ENCODE data around the gene SPRED2.

SPRED2 gene

DNA sequence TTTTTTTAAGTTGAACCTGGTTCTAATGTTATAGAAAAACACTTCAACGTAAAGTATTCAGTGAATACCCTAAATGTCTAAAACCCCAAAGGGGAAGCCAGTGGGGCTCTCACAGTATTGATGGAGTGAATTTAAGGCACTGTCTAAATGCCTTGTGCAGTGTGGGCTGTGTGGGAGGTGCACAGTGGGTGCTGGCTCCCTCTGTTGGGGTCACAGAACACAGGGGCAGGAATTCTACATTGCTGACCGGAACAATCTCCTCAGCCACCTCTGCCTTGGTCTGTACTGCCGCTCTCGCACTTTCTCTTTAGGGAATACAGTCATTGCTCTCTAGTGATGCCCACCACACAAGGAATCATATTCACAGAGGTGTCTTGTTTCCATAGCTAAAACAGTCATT, 45.4 kb downstream of the SPRED2 start:
- no peak for DNase-seq (ENCODE audit: low spot score)

DNA sequence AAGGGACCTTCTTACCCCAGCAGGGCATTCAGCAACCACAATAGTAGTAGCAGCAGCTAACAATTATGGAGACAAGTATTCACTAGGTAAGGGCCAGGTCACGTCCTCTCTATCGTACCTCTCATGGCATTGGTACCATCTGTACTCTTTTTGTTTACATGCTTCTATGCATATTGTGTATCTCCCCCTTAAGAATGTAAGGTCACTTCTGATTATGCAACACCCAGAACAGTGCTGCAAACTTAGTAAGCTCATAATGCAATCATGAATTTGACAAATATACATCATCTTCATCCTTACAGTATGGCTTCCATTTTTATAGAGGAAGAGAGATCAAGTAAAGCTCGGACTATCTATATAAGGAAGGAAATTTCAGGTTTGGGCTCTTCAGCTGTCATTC, 46.1 kb downstream of the SPRED2 start:
- DNase-seq (ENCODE audit: low spot score): no peak

GRCh38 chr2:65383541-65384488, 48.6 kb downstream of the SPRED2 start:
- no peak for DNase-seq (ENCODE audit: low spot score)

DNA sequence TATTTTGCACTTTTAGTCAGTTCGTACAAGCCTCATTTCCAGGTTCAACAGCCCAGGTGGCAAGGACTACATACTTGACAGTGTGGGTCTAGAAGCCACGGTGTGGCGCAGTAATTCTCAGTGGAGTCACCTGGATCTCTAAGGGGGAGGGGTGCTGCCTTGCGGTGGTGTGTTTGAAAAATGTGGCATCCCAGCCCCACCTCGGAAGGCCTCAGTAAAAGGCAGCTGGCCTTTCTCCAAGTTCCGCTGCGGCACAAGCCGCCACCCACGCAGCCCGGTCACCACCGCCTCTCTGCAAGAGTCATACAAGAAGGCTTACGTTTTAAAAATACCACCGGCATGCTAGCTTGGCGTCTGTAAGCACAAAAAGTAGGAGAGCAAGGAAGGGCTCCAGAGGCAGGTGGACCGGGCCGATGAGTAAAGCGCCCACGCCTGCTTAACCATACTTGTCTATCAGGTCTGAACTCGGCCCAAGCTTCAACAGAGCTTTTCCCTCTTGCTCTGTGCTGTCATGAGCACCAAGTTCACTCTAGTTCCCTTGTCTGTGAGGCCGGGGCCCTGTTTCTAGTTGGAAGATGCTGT, 49.5 kb downstream of the SPRED2 start:
- no peak for DNase-seq (ENCODE audit: low spot score)

DNA sequence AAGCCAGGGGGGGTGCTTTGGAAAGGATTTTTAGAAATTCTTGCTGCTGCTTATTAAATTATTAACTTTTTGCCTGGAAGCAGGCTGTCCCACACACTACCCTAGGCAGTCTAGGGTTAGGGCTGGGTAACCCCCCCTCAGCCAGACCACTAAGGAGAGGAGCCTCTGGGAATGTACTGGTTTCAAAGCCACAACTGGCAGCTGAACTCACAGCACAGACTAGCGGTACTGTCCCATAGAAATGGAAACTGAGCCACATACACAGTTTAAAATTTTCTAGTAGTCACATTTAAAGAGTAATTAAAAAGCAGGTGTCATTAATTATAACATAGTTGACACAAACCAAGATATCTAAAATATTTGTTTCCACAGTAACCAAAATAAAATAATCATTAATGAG, 50.1 kb downstream of the SPRED2 start:
- DNase-seq (ENCODE audit: low spot score): no peak

DNA sequence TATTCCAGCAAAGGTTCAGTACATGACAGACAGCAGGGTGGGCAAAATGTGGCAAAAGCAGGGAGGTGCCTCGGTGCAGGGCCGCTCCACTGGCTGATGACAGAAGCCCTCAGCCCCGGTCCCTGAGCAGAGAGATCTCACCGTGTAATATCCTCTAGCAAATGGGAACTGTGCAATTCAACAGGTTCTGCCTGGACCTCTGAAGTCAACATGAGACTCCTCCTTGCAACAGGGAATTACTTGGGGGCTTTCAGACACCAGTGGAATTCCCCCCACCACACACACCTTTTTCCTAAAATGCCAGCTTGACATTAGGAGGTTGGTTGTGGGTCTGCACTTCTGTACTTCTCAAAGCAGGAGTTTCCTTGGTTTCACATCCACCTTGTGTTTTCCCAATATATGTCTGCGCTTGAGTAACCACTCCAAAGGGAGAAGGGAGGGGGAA, 50.8 kb downstream of the SPRED2 start:
- DNase-seq (ENCODE audit: low spot score): no peak

DNA sequence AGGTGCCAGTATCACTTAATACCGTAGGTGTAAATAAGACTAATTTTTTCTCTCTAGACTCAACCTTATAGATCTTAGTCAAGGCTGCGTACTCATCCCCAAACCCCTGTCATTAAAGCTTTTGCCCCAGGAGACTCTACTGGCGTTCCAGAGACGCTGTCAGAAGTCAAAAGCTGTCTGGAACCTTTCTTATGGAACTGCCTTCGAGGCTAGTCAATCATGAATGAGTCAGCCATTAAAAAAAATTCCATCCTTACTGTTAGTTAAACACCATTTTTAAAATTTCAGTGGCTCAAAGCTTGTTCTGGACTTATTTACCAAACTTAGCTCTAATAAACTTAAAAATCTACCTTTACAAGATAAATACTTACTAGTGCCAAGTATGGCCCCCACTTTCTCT, 52.1 kb downstream of the SPRED2 start:
- DNase-seq (ENCODE audit: low spot score): no peak

DNA sequence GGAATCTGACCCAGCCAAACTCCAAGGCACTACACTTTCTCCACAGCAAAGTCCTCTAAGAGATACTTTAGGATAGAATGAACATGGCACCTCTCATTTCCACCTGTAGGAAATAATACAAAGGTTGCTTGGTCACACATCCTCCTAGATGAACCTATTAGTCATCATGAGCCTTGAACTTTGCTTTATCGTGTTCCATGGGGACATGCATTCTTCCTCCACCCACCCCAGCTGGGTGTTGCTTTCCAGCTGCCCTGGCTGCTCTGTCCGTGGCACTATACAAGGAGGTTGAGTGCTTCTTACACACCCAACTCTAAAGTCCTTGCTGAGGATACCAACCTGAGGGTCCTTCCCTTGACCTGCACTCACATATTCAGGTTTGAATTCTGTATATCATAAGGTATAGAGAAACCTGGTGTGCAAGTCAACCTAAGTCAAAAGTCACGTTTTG, 52.7 kb downstream of the SPRED2 start:
- DNase-seq (ENCODE audit: low spot score): no peak

- no peak for DNase-seq (ENCODE audit: low spot score)
These were observed 53.2 kb downstream of the SPRED2 start for GRCh38 chr2:65379223-65379622.

- DNase-seq (ENCODE audit: low spot score): no peak
These were observed 54.1 kb downstream of the SPRED2 start for GRCh38 chr2:65378290-65378689.

- no peak for DNase-seq (ENCODE audit: low spot score)
These were observed 54.7 kb downstream of the SPRED2 start for GRCh38 chr2:65377556-65378192.

GRCh38 chr2:65375723-65376122, 56.7 kb downstream of the SPRED2 start:
- DNase-seq (ENCODE audit: low spot score): no peak

GRCh38 chr2:65374999-65375398, 57.4 kb downstream of the SPRED2 start:
- no peak for DNase-seq (ENCODE audit: low spot score)

DNA sequence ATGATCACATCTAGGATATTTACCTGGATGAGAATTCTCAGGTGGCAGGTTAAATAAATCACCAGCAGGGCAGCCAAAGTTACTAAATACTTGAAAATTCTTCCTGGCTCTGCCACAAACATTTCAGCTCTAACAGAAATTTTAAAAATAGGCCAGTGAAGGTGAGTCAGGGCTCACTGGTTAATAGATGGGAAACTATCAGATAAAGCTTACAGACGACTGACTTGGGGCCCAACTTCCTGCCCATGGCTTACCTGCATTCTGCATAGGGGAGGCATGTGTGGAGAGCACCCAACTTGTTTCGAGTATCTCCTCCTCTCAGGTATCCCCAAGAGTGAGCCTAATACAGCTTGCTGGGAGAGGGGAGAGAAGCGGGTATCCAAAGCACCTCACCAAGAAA, 57.8 kb downstream of the SPRED2 start:
- DNase-seq (ENCODE audit: low spot score): no peak

GRCh38 chr2:65373365-65373918, 59.0 kb downstream of the SPRED2 start:
- DNase-seq (ENCODE audit: low spot score): no peak

- DNase-seq (ENCODE audit: low spot score): no peak
These were observed 59.8 kb downstream of the SPRED2 start for GRCh38 chr2:65372619-65373018.

DNA sequence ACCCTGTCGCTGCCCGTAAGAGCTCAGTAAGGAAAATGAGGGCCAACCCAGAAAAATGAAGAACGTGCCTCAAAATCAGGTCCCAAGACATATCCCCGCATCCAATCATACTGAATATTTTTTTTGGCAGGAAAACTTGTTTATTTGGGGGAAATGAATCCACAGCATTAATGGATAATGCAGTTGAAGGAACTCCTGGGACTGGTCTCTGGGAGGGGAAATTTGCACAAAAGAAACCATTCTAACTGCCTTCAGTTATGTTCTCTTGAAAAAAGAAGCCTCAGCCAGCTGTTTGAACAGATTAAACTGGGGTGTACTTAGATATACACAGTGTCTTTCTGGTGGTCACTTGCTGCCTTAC, 61.3 kb downstream of the SPRED2 start:
- no peak for DNase-seq (ENCODE audit: low spot score)

GRCh38 chr2:65370387-65371073, 61.9 kb downstream of the SPRED2 start:
- DNase-seq (ENCODE audit: low spot score): no peak

- DNase-seq (ENCODE audit: low spot score): no peak
These were observed 62.4 kb downstream of the SPRED2 start for GRCh38 chr2:65369980-65370379.

- DNase-seq (ENCODE audit: low spot score): no peak
These were observed 62.8 kb downstream of the SPRED2 start for GRCh38 chr2:65369574-65369973.

GRCh38 chr2:65368468-65368867, 63.9 kb downstream of the SPRED2 start:
- DNase-seq (ENCODE audit: low spot score): no peak

DNA sequence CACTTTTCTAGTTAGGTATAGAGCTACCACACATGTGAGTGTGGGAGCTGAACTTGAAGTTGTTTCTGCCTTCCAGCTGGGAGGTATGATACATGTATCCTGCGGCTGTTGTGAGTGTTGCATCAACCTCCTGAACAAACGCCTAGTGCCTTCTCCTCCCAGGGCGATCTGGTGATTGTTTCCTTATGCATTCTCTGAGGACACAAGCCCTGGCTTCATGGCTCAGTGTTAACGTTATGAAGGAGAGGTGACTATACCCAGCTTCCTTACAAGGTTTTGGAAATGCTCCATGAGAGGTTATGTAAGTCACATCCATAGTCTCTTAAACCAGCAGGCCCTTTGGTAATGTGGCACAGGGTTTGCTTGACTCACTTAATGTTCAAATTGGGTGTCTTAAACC, 64.9 kb downstream of the SPRED2 start:
- DNase-seq (ENCODE audit: low spot score): no peak
